HCT116 (cell line): Measurements from ENCODE around the gene TNIK. TPM values are rescaled to one million over a fixed set of nuclear protein-coding genes. Genes with fewer than 3 reads are reported as not detected.

ENCODE experiments used
- ATAC-seq: fragments of 200-7000 bp; cut with Tn5 transposase; 2 replicates; pipeline ENCODE4 v1.9.1; 2020; ENCODE audit warnings: mild to moderate bottlenecking, moderate library complexity
- BruUV-seq: library from RNA; stranded (reverse); fragments of 400-500 nt; replicated peaks from 2 replicates; lab custom pipeline; 2021; lab: Mats Ljungman, UMichigan
- CTCF ChIA-PET: fragments of 300-600 bp; sonication (Branson Sonifier 250); formaldehyde crosslinking; loops from one replicate; lab custom pipeline; 2021; ENCODE audit warnings: antibody characterized with exemption; lab: Charles Lee
- POLR2A ChIA-PET: fragments of 300-600, 350-600 bp; sonication (Branson Sonifier 250); formaldehyde crosslinking; loops from one replicate; lab custom pipeline; 2021; ENCODE audit warnings: antibody characterized with exemption; lab: Charles Lee
- RAD21 ChIA-PET, 2 experiments: fragments of 300-600 bp; sonication (Branson Sonifier 250); formaldehyde crosslinking; loops; one replicate each; lab custom pipeline; 2023; ENCODE audit warnings: low total read pairs in 2 of 2; ENCODE audit not compliant: uncharacterized antibody in 2 of 2, unreplicated experiment in 2 of 2, low non-redundant PET in 1 of 2; lab: Charles Lee
- DNase-seq: peaks from one replicate; pipeline ENCODE4 v3.0.0-alpha.2; 2010; ENCODE audit warnings: low read depth, low spot score
- H2AFZ ChIP-seq: fragments of 200-600 bp; shearing (Covaris generic), sonication (generic); 2 replicates; pipeline ENCODE4 v1.6.1; 2017; ENCODE audit warnings: low read depth, mixed run types, mixed read lengths, antibody characterized with exemption, low read length; ENCODE audit not compliant: poor library complexity, severe bottlenecking
- H3K27ac ChIP-seq: 2 replicates; pipeline ENCODE4 v1.5.1; 2012; ENCODE audit warnings: low read depth, low read length
- H3K27me3 ChIP-seq: fragments of 200-600 bp; sonication (generic); 2 replicates; pipeline ENCODE4 v1.6.1; 2016; ENCODE audit warnings: mixed run types, low read length, mixed read lengths; ENCODE audit not compliant: insufficient read depth
- H3K36me3 ChIP-seq, 2 experiments: fragments of 200-500 bp in 1 of 2; fragments of 200-600 bp in 1 of 2; sonication (Bioruptor generic) in 1 of 2; sonication (generic) in 1 of 2; 2 replicates each; pipeline versions ENCODE4 v1.5.1 to v1.6.1; 2014 to 2016; ENCODE audit warnings: low read length in 2 of 2, inconsistent platforms in 1 of 2, mixed read lengths in 1 of 2, mixed run types in 1 of 2; ENCODE audit not compliant: insufficient read depth in 2 of 2, control insufficient read depth in 1 of 2
- H3K4me1 ChIP-seq, 2 experiments: fragments of 200-600 bp in 1 of 2; sonication (generic) in 1 of 2; 2 replicates each; pipeline versions ENCODE4 v1.5.1 to v1.6.1; 2012 to 2017; ENCODE audit warnings: low read length in 2 of 2, inconsistent platforms in 1 of 2, mild to moderate bottlenecking in 1 of 2, mixed read lengths in 1 of 2, mixed run types in 1 of 2, moderate library complexity in 1 of 2; ENCODE audit not compliant: insufficient read depth in 2 of 2, control insufficient read depth in 1 of 2
- H3K4me2 ChIP-seq: fragments of 200-600 bp; sonication (generic); 2 replicates; pipeline ENCODE4 v1.6.1; 2017; ENCODE audit warnings: mixed run types, low read length, mixed read lengths
- H3K4me3 ChIP-seq, 2 experiments: fragments of 200-600 bp in 1 of 2; sonication (generic) in 1 of 2; replicated peaks in 1 of 2; 2 replicates each; pipeline ENCODE4 v1.5.1; 2011 to 2016; ENCODE audit warnings: low read length in 2 of 2, control low read depth in 1 of 2, low read depth in 1 of 2, mild to moderate bottlenecking in 1 of 2, mixed read lengths in 1 of 2, mixed run types in 1 of 2
- H3K79me2 ChIP-seq: fragments of 200-600 bp; sonication (generic); 2 replicates; pipeline ENCODE4 v1.6.1; 2017; ENCODE audit warnings: mild to moderate bottlenecking, mixed run types, low read length, moderate library complexity, mixed read lengths; ENCODE audit not compliant: insufficient read depth
- H3K9ac ChIP-seq: fragments of 200-600 bp; sonication (generic); 2 replicates; pipeline ENCODE4 v1.6.1; 2016; ENCODE audit warnings: low read length, mixed read lengths
- H3K9me2 ChIP-seq: fragments of 200-600 bp; sonication (generic), shearing (Covaris generic); 2 replicates; pipeline ENCODE4 v1.6.1; 2017; ENCODE audit warnings: mixed run types, mild to moderate bottlenecking, moderate library complexity; ENCODE audit not compliant: insufficient read depth
- H3K9me3 ChIP-seq, 2 experiments: fragments of 200-500 bp in 1 of 2; fragments of 200-600 bp in 1 of 2; sonication (Bioruptor generic) in 1 of 2; sonication (generic) in 1 of 2; 2 replicates each; pipeline ENCODE4 v1.6.1; 2014 to 2017; ENCODE audit warnings: low read length in 2 of 2, mixed read lengths in 2 of 2, inconsistent platforms in 1 of 2, low read depth in 1 of 2, mild to moderate bottlenecking in 1 of 2, mixed run types in 1 of 2, moderate library complexity in 1 of 2; ENCODE audit not compliant: control insufficient read depth in 1 of 2, insufficient read depth in 1 of 2
- H4K20me1 ChIP-seq: fragments of 200-600 bp; sonication (generic), shearing (Covaris generic); 2 replicates; pipeline ENCODE4 v1.6.1; 2017; ENCODE audit warnings: mixed run types, mild to moderate bottlenecking, moderate library complexity; ENCODE audit not compliant: insufficient read depth
- CEBPB ChIP-seq: IDR thresholded peaks from 2 replicates; pipeline ENCODE4 v1.6.1; 2012; ENCODE audit warnings: low read depth
- ELF1 ChIP-seq: IDR thresholded peaks from 2 replicates; pipeline ENCODE4 v1.6.1; 2012; ENCODE audit warnings: low read depth, borderline replicate concordance
- EZH2phosphoT487 ChIP-seq: fragments of 200-600 bp; IDR thresholded peaks from 2 replicates; pipeline ENCODE4 v1.6.1; 2018; ENCODE audit warnings: antibody characterized with exemption, borderline replicate concordance
- JUND ChIP-seq: IDR thresholded peaks from 2 replicates; pipeline ENCODE4 v1.6.1; 2012
- RAD21 ChIP-seq: IDR thresholded peaks from 2 replicates; pipeline ENCODE4 v1.6.1; 2012; ENCODE audit warnings: low read depth, mild to moderate bottlenecking
- SP1 ChIP-seq: IDR thresholded peaks from 2 replicates; pipeline ENCODE4 v1.6.1; 2012; ENCODE audit warnings: low read depth
- SRF ChIP-seq: IDR thresholded peaks from 2 replicates; pipeline ENCODE4 v1.6.1; 2012; ENCODE audit warnings: low read depth
- TCF7L2 ChIP-seq: IDR thresholded peaks from 2 replicates; pipeline ENCODE4 v1.7.0; 2011; ENCODE audit warnings: borderline replicate concordance, inconsistent platforms; ENCODE audit not compliant: insufficient read depth, insufficient read length; ENCODE audit errors: extremely low read depth
- ZFX ChIP-seq: fragments of 450-650 bp; IDR thresholded peaks from 2 replicates; pipeline ENCODE4 v1.6.1; 2017
- intact Hi-C: fragments of 100-400 bp; cut with micrococcal nuclease; formaldehyde crosslinking; loops from 2 replicates; pipeline ENCODE4 v1.10.0; 2022
- total RNA-seq: library from RNA; stranded (reverse); gene quantifications from one replicate; pipeline ENCODE4 v1.2.1, GENCODE V29; 2021; ENCODE audit not compliant: unreplicated experiment
- TF ChIP-seq, protein P1 (sequence below), 3 experiments: fragments of 200-600 bp in 1 of 3; sonication (generic) in 1 of 3; IDR thresholded peaks in 2 of 3; conservative IDR thresholded peaks in 1 of 3; 2 replicates each; pipeline ENCODE4 v1.5.1; 2012 to 2017; ENCODE audit warnings: low read depth in 2 of 3, low read length in 2 of 3, antibody characterized with exemption in 1 of 3, borderline replicate concordance in 1 of 3, control low read depth in 1 of 3, mild to moderate bottlenecking in 1 of 3, mixed read lengths in 1 of 3, mixed run types in 1 of 3, moderate library complexity in 1 of 3; ENCODE audit not compliant: insufficient read depth in 1 of 3

TNIK gene
- total RNA-seq, 1 experiment from 2014 or later = 24.1 TPM

DNA sequence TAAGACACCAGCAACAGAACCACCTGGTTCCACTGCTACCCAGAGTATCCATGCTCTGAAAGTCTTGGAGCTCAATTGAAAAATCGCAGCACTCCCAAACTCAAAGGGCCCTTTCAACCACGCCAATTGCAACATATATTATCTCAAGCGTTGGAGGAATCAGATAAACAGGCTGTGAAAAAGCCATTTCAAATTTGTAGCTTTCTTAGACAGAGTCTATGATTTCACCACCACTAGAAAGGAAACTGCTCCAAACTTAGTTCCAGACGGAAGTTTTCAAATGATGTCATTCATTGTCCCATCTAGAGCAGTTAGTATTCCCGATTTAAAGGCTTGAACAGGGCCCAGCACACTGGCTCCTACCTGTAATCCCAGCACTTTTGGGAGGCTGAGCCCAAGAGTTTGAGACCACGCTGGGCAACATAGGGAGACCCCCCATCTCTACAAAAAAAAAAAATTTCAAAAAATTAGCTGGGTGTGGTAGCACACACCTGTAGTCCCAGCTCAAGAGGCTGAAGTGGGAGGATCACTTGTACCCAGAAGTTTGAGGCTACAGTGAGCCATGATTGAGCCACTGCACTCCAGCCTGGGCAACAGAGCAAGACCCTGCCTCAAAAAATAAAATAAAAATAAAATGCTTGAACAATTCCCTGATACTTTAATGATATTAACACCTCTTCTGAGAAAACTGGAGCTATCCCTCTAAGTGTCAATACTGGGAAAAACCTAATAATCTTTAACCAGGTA is 16.8 kb downstream of the TNIK start:
- Histone ChIP-seq H3K4me2 (no peak overlapping the region), H3K9me2 (no peaks in the 10 kb centered on the region), H2AFZ (no peak overlapping the region), H3K79me2 (no peaks in the 10 kb centered on the region), H3K27me3 (no peaks in the 10 kb centered on the region), H3K4me1 (peaks cover 6 to 15% of the 10 kb centered on the region in 2 experiments; a peak in 3 of 4 replicates), H3K27ac (no peak overlapping the region), H3K4me3 (no peak overlapping the region), H3K9ac (no peak overlapping the region), H3K9me3 (no peaks in the 10 kb centered on the region), H4K20me1 (no peaks in the 10 kb centered on the region), H3K36me3 (no peaks in the 10 kb centered on the region)
- TF ChIP-seq SP1 (no peak), SRF (no peak), ZFX (no peak), ELF1 (no peak), JUND (no peak), TCF7L2 (no peak), EZH2phosphoT487 (no peak), RAD21 (no peak), CEBPB (no peak)
- TF ChIP-seq, protein P1, sequence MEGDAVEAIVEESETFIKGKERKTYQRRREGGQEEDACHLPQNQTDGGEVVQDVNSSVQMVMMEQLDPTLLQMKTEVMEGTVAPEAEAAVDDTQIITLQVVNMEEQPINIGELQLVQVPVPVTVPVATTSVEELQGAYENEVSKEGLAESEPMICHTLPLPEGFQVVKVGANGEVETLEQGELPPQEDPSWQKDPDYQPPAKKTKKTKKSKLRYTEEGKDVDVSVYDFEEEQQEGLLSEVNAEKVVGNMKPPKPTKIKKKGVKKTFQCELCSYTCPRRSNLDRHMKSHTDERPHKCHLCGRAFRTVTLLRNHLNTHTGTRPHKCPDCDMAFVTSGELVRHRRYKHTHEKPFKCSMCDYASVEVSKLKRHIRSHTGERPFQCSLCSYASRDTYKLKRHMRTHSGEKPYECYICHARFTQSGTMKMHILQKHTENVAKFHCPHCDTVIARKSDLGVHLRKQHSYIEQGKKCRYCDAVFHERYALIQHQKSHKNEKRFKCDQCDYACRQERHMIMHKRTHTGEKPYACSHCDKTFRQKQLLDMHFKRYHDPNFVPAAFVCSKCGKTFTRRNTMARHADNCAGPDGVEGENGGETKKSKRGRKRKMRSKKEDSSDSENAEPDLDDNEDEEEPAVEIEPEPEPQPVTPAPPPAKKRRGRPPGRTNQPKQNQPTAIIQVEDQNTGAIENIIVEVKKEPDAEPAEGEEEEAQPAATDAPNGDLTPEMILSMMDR (IDR thresholded peaks at IDR 0.05 in 2 of 3, conservative IDR thresholded peaks at IDR 0.05 in 1 of 3; ENCODE audit: borderline replicate concordance in 1 of 3, insufficient read depth in 1 of 3, low read depth in 2 of 3, low read length in 2 of 3) = no peak
- no TSS peak for BruUV-seq
- CTCF ChIA-PET = no interaction called here
- POLR2A ChIA-PET = interaction anchor here (0.6 kb wide), 1 partner anchor 433 kb away, joined by 3 read pairs; no protein-coding TSS in a partner anchor
- DNase-seq (no peak), ATAC-seq (no peak)
- RAD21 ChIA-PET = no interaction called here
- intact Hi-C loops = no loop called here
